ENCODE data around the gene ITGB1. TPM values are rescaled to one million over a fixed set of nuclear protein-coding genes. Genes with fewer than 3 reads are reported as not detected.

The ITGB1 gene
- total and polyA plus RNA-seq, 9 of the 15 experiments (the other 6 are each of a cell fraction or from before 2014, with no cell fraction given): 40.2 to 194 (median 155) TPM

DNA sequence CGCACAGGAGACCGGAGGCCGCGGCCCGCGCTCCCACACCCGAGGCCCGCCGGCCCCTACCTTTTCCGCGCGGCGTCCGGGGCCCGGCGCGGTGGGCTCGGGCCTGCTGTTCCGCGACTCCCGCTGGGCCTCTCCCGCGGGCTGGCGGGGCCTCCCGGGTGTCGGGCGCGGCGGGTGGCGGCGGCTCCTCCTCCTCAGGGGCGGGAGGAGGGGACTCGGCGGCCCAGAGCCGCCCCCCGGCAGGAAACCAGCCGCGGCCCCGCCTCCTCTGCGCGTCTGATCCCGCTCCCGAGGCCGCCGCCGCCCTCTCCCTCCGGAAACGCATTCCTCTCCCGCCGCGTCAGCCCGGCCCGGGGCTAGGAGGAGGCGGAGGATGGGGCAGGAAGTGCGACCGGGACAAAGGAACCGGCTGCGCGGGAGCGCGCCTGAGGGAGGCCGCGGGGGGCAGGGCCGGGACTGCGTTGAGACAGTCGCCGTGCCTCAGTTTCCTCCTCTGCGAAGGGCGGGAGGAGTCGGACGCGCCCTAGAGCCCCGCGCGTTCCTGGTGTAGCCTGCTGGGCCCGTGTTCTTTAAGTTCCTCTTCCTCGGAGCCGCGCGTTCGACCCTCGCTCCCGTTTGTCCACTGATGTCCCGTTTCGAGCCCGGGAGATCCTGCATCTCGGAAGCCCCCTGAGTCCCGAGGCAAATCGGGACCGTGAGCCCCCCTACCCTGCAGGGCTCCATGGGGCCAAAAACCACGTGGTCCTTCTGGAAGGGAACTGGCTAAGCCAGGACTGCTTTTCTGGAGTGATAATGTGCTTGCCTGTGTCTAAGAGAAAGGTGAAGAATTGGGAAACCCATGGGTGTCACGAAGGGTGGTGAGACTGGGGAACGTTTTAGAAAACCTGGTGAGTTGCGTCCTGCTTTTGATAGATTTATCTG, at the start of gene ITGB1 (continued):
- TF ChIP-seq, protein P1, sequence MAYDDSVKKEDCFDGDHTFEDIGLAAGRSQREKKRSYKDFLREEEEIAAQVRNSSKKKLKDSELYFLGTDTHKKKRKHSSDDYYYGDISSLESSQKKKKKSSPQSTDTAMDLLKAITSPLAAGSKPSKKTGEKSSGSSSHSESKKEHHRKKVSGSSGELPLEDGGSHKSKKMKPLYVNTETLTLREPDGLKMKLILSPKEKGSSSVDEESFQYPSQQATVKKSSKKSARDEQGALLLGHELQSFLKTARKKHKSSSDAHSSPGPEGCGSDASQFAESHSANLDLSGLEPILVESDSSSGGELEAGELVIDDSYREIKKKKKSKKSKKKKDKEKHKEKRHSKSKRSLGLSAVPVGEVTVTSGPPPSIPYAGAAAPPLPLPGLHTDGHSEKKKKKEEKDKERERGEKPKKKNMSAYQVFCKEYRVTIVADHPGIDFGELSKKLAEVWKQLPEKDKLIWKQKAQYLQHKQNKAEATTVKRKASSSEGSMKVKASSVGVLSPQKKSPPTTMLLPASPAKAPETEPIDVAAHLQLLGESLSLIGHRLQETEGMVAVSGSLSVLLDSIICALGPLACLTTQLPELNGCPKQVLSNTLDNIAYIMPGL (CRISPR knock-in tag; IDR thresholded peaks at IDR 0.05): peak; percentile 31; the same call in 1 of the 2 replicates
- no peak for TF ChIP-seq ZC3H4 (CRISPR knock-in tag; IDR thresholded peaks at IDR 0.05; ENCODE audit: borderline replicate concordance)
- TF ChIP-seq, protein P2, sequence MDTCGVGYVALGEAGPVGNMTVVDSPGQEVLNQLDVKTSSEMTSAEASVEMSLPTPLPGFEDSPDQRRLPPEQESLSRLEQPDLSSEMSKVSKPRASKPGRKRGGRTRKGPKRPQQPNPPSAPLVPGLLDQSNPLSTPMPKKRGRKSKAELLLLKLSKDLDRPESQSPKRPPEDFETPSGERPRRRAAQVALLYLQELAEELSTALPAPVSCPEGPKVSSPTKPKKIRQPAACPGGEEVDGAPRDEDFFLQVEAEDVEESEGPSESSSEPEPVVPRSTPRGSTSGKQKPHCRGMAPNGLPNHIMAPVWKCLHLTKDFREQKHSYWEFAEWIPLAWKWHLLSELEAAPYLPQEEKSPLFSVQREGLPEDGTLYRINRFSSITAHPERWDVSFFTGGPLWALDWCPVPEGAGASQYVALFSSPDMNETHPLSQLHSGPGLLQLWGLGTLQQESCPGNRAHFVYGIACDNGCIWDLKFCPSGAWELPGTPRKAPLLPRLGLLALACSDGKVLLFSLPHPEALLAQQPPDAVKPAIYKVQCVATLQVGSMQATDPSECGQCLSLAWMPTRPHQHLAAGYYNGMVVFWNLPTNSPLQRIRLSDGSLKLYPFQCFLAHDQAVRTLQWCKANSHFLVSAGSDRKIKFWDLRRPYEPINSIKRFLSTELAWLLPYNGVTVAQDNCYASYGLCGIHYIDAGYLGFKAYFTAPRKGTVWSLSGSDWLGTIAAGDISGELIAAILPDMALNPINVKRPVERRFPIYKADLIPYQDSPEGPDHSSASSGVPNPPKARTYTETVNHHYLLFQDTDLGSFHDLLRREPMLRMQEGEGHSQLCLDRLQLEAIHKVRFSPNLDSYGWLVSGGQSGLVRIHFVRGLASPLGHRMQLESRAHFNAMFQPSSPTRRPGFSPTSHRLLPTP (IDR thresholded peaks at IDR 0.05; ENCODE audit: borderline replicate concordance, extremely low read depth, insufficient read length): no peak
- 0 out of 2 replicates have a peak, but pooled peaks have one; percentile 57 for TF ChIP-seq SMARCE1 (IDR thresholded peaks at IDR 0.05)
- TF ChIP-seq TFAM (CRISPR knock-in tag; conservative IDR thresholded peaks at IDR 0.05): no peak
- no peak; the same call in 1 of the 2 replicates for TF ChIP-seq NR2C1 (IDR thresholded peaks at IDR 0.05)
- TF ChIP-seq NR2C1 (tag; IDR thresholded peaks at IDR 0.05): peak; percentile 50; the same call in 1 of the 2 replicates
- no peak for TF ChIP-seq TBL1XR1 (IDR thresholded peaks at IDR 0.05; ENCODE audit: low read length in 2 of 2)
- TF ChIP-seq BCL6 (CRISPR knock-in tag; IDR thresholded peaks at IDR 0.05): no peak
- no peak for TF ChIP-seq MCM3 (IDR thresholded peaks at IDR 0.05)
- TF ChIP-seq, protein P3, sequence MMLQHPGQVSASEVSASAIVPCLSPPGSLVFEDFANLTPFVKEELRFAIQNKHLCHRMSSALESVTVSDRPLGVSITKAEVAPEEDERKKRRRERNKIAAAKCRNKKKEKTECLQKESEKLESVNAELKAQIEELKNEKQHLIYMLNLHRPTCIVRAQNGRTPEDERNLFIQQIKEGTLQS (IDR thresholded peaks at IDR 0.05): peak; percentile 79
- TF ChIP-seq, protein P3 (CRISPR knock-in tag; conservative IDR thresholded peaks at IDR 0.05): no peak
- TF ChIP-seq ZNF436 (CRISPR knock-in tag; IDR thresholded peaks at IDR 0.05): no peak
- TF ChIP-seq PHF21A (IDR thresholded peaks at IDR 0.05; ENCODE audit: borderline replicate concordance, low read depth): peak; percentile 72; the same call in 1 of the 2 replicates
- TF ChIP-seq TAF9B (IDR thresholded peaks at IDR 0.05; ENCODE audit: partially characterized antibody): peak; percentile 73
- no peak for TF ChIP-seq ZNF785 (CRISPR knock-in tag; IDR thresholded peaks at IDR 0.05)
- TF ChIP-seq NCOA4 (IDR thresholded peaks at IDR 0.05; ENCODE audit: partially characterized antibody): no peak
- TF ChIP-seq NCOR1 (IDR thresholded peaks at IDR 0.05): peak; percentile 49; the same call in 1 of the 2 replicates
- TF ChIP-seq ZNF57 (CRISPR knock-in tag; IDR thresholded peaks at IDR 0.05): no peak
- no peak for TF ChIP-seq MEIS2 (IDR thresholded peaks at IDR 0.05; ENCODE audit: partially characterized antibody)
- no peak for TF ChIP-seq KDM1A (IDR thresholded peaks at IDR 0.05)
- TF ChIP-seq, protein P4, sequence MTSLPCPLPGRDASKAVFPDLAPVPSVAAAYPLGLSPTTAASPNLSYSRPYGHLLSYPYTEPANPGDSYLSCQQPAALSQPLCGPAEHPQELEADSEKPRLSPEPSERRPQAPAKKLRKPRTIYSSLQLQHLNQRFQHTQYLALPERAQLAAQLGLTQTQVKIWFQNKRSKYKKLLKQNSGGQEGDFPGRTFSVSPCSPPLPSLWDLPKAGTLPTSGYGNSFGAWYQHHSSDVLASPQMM (CRISPR knock-in tag; IDR thresholded peaks at IDR 0.05): no peak
- no peak for TF ChIP-seq HNRNPH1 (optimal IDR thresholded peaks at IDR 0.05; ENCODE audit: low read depth, low read length)
- TF ChIP-seq IRF2 (CRISPR knock-in tag; IDR thresholded peaks at IDR 0.05): no peak
